ENCODE results near the gene MGLL.

MGLL gene

GRCh38 chr3:127787571-127788365 lies 34.5 kb downstream of the MGLL start:
- Histone ChIP-seq H3K4me3 (replicated peaks; ENCODE audit: insufficient read depth, low read length) (no peak overlapping the region), H3K27ac (replicated peaks) (no peak overlapping the region), H3K27me3 (ENCODE audit: insufficient read depth, poor library complexity, severe bottlenecking) (no peaks in the 10 kb centered on the region)
- DNase-seq (ENCODE audit: low read depth in 1 of 2, low spot score in 1 of 2), result no peak
- TF ChIP-seq GABPA (IDR thresholded peaks at IDR 0.05; ENCODE audit: low read depth), result no peak
- no peak for TF ChIP-seq POLR2AphosphoS5 (IDR thresholded peaks at IDR 0.05; ENCODE audit: low read depth)
- TF ChIP-seq CTCF (IDR thresholded peaks at IDR 0.05; ENCODE audit: insufficient read depth, low read length), result no peak
- no peak for TF ChIP-seq REST (IDR thresholded peaks at IDR 0.05; ENCODE audit: insufficient replicate concordance, low read depth)
- TF ChIP-seq SPI1 (IDR thresholded peaks at IDR 0.05; ENCODE audit: borderline replicate concordance, low read depth), result no peak

DNA sequence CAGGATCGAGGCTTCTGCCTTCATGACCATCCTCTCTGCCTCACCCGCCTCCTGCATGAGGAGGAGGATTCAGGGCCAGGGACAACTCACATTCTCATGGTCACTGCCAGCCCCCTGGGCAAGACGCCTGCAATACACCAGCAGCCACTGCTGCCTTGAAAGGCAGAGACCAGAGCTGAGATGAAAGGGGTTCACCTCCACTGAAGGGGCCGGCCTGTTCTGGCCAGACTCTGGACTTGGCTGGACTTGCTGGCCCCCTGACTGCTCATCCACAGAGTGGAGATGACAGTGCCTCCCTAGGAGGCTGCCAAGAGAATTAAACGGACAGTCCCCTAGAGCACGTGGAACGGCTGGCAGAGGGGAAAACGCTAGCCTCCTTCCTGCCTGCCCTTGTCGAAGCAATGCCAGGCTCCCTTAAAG lies 35.2 kb downstream of the MGLL start:
- DNase-seq (ENCODE audit: low read depth in 1 of 2, low spot score in 1 of 2), result no peak
- H3K27me3 ChIP-seq (ENCODE audit: insufficient read depth, poor library complexity, severe bottlenecking), result no peaks in the 10 kb centered on the region
- H3K27ac ChIP-seq (replicated peaks), result no peak overlapping the region
- no peak for TF ChIP-seq POLR2AphosphoS5 (IDR thresholded peaks at IDR 0.05; ENCODE audit: low read depth)
- no peak for TF ChIP-seq CTCF (IDR thresholded peaks at IDR 0.05; ENCODE audit: insufficient read depth, low read length)
- TF ChIP-seq REST (IDR thresholded peaks at IDR 0.05; ENCODE audit: insufficient replicate concordance, low read depth), result no peak
- TF ChIP-seq SPI1 (IDR thresholded peaks at IDR 0.05; ENCODE audit: borderline replicate concordance, low read depth), result no peak
- no peak for TF ChIP-seq GABPA (IDR thresholded peaks at IDR 0.05; ENCODE audit: low read depth)
- no peak overlapping the region for H3K4me3 ChIP-seq (replicated peaks; ENCODE audit: insufficient read depth, low read length)

DNA sequence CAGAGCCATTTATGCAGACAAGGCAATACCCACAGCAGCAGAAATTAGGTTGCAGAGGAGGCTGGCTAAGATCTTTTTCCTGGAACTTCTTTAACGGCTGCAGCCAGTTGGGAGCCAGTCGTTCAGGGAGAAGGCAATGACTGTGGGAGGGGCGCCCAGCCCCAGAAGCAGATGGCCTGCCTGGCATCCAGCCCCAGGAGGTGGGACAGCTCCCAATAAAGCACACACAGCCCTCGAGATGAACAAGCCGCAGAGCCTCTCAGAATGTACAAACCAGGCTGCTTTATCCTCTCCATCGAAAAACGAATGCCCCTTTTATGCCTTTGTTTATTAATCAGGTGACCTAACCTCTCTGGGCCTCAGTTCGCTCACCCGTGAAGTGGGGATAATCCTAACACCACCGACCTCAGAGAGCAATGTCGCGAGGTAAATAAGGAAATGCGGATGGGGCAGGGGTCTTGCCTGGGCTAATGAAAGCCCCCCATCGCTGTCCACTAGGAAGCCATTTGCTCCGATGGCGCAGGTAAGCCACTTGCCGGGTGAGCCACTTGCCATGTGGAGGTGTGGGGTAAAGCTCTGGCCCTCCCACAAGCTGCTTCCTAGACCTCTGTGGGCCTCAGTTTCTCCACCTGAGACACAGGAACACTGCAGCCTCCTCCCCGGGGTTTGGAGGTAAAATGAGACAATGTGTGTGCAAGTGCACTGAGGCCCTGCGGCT lies 35.8 kb downstream of the MGLL start:
- Histone ChIP-seq H3K4me3 (replicated peaks; ENCODE audit: insufficient read depth, low read length) (no peak overlapping the region), H3K27me3 (ENCODE audit: insufficient read depth, poor library complexity, severe bottlenecking) (no peaks in the 10 kb centered on the region), H3K27ac (replicated peaks) (no peak overlapping the region)
- TF ChIP-seq SPI1 (IDR thresholded peaks at IDR 0.05; ENCODE audit: borderline replicate concordance, low read depth) (no peak), GABPA (IDR thresholded peaks at IDR 0.05; ENCODE audit: low read depth) (no peak), CTCF (IDR thresholded peaks at IDR 0.05; ENCODE audit: insufficient read depth, low read length) (no peak), REST (IDR thresholded peaks at IDR 0.05; ENCODE audit: insufficient replicate concordance, low read depth) (no peak), POLR2AphosphoS5 (IDR thresholded peaks at IDR 0.05; ENCODE audit: low read depth) (no peak)
- DNase-seq (ENCODE audit: low read depth in 1 of 2, low spot score in 1 of 2), result no peak

Measured in HL-60 (cell line).